RWPE1 (cell line): ENCODE measurements around the gene FOXL2.

Source experiments
- CTCF ChIA-PET: fragments of 350-600 bp; sonication (Branson Sonifier 250); formaldehyde crosslinking; extraction: SDS; loops from one replicate; lab custom pipeline; 2021; lab: Yijun Ruan, JAX
- POLR2A ChIA-PET: fragments of 400-600 bp; formaldehyde crosslinking; extraction: SDS; loops from one replicate; lab custom pipeline; 2020; ENCODE audit warnings: antibody characterized with exemption; ENCODE audit not compliant: low non-redundant PET; lab: Yijun Ruan, JAX
- DNase-seq: peaks from one replicate; pipeline ENCODE4 v3.0.0; 2012; ENCODE audit warnings: low spot score
- H3K27ac ChIP-seq: fragments of 450-650 bp; 2 replicates; pipeline ENCODE4 v1.5.1; 2017
- TF ChIP-seq, protein P1 (sequence below): fragments of 450-650 bp; conservative IDR thresholded peaks from 2 replicates; pipeline ENCODE4 v1.5.1; 2017; ENCODE audit warnings: low read depth, mild to moderate bottlenecking

Gene FOXL2

DNA sequence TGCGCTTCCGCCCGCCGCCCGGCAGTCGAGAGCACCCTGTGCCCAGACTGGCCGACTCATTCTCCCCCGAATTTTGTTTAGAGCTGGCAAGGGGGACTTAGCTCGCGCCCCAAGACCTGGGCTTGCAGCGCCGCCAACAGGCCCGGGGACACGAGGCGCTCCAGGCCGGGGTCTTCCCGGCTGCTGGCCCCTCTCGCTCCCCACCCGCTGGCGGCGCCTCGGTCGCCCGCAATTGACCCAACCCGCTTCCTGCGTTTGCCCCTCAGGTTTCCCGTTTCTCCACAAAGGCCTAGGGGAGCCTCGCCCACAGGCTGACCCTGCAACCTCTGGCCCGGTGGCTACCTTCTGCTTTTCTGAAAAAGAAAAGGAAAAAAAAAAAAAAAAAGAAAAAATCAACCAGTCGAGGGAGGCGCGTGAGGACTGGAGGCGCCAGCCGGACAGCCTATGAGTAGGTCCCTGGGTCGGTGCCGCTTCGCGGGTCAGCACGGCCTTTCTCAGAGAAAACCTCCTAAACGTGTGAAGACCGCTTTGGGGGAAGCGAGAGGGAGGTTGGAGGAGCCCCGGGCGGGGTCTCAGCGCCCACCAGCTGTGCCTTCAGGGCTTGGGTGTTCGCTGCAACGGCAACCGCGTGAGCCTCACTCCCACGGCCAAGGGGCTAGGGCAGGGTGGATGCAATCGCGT, 7.2 kb downstream of the FOXL2 start:
- ChIA-PET CTCF (interaction anchor here (0.6 to 1.2 kb wide), 3 partner anchors 9 to 24 kb away, joined by 3 to 5 read pairs (median 4); no protein-coding TSS in a partner anchor), POLR2A (no interaction called here)
- no peak overlapping the region for H3K27ac ChIP-seq
- DNase-seq = no peak
- TF ChIP-seq, protein P1, sequence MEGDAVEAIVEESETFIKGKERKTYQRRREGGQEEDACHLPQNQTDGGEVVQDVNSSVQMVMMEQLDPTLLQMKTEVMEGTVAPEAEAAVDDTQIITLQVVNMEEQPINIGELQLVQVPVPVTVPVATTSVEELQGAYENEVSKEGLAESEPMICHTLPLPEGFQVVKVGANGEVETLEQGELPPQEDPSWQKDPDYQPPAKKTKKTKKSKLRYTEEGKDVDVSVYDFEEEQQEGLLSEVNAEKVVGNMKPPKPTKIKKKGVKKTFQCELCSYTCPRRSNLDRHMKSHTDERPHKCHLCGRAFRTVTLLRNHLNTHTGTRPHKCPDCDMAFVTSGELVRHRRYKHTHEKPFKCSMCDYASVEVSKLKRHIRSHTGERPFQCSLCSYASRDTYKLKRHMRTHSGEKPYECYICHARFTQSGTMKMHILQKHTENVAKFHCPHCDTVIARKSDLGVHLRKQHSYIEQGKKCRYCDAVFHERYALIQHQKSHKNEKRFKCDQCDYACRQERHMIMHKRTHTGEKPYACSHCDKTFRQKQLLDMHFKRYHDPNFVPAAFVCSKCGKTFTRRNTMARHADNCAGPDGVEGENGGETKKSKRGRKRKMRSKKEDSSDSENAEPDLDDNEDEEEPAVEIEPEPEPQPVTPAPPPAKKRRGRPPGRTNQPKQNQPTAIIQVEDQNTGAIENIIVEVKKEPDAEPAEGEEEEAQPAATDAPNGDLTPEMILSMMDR = no peak

DNA sequence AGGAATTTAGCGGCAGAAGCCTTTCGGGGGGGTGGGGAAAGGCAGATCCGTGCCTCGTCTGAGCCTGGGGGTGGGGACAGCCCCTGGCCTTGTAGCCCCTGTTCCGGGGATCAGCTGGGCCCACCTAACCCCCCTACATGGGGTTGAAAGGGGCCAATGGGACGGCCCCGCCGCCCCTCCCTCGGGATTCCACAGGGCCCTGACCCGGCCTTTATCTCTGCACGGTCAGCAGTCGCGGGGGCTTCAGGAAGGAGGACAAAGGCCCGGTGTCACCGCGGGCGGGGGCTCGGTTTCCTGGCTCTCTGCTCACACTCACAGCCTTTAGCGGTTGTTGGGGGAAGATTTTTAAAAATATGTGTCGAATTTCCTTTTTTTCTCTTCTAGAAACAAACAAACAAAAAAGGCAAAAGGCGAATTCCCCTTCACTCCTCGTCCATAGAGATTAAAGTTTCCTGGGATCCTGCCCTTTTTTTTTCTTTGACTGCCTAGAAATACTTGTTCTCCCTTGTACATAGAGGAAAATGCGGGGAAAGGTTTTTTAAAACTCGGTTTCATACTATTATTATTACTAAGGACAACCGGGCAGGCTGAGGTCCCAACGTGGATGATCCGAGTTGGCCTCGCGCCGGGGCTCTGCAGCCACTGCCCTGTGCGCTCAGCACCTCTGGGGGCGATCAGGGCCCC, 7.9 kb downstream of the FOXL2 start:
- ChIA-PET CTCF (interaction anchor here (0.6 kb wide), 1 partner anchor 24 kb away, joined by 4 read pairs; no protein-coding TSS in a partner anchor), POLR2A (no interaction called here)

DNA sequence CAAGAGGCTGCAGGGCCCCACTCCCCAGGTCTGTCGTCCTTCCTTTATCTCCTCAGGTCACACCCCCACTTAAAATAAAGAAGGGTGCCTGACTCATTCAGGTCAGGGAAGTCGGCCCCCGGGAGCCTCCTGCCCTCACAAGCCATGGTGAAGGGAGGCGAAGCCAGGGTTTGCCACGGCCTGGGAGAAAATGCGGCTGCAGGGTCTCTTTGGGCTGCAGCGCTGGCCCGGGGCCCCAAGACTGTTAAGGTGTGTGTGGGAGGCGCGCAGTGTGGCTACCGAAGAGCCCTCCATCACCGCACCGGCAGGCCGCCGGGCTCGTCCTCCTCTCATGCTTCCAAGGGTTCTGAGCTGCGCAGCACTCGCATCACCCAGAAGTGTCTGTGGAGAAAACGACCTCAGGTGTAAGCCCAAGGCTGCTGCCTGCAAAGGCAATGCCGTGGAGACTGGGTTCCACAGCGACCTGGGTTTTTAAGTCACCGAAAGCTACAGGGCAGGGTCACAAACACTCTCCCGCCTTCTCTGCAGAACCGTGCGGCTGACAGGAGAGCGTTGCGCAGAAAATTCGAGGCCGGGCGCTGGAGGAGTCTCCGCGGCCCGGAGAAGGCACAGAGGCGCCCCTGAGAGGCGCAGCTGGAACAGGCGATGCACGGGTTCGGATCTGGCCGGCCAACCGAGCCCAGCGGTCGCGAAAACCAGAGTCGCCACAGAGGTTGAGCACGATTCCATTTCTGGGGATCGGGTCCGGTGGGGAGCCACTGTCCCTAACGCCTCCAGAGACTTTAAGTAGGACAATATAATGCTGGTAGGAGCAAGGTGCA, 8.7 kb downstream of the FOXL2 start:
- DNase-seq = no peak
- ChIA-PET POLR2A (no interaction called here), CTCF (interaction anchor here (0.6 kb wide), 1 partner anchor 9 kb away, joined by 3 read pairs; the partner anchor contains the start of genes FOXL2 and FOXL2NB)
- H3K27ac ChIP-seq = no peak overlapping the region
- TF ChIP-seq, protein P1 = no peak

More for the DNA sequence above, 7.9 kb downstream of the FOXL2 start:
- no peak for DNase-seq
- H3K27ac ChIP-seq = no peak overlapping the region
- TF ChIP-seq, protein P1 = no peak

DNA sequence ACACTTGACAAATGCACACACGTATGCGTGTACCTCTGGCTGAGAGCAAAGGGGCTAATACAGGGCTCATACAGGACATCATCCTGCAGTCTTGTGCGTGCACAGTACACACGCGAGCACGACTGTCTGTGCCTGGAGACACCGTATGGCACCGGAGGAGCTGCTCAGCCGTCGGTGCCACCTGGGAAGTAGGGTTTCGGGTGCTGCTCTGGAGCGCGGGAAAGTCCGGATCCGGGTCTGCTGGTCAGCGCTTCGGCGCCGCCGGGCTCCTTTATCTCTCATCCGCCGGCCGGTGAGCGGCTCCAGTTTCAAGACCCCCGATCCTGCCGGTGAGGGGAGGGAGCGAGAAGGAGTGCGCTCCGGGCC, 9.3 kb downstream of the FOXL2 start:
- POLR2A ChIA-PET = no interaction called here
- DNase-seq = no peak
- CTCF ChIA-PET = interaction anchor here (0.6 kb wide), 1 partner anchor 9 kb away, joined by 3 read pairs; the partner anchor contains the start of genes FOXL2 and FOXL2NB
- TF ChIP-seq, protein P1 = no peak
- H3K27ac ChIP-seq = no peak overlapping the region

DNA sequence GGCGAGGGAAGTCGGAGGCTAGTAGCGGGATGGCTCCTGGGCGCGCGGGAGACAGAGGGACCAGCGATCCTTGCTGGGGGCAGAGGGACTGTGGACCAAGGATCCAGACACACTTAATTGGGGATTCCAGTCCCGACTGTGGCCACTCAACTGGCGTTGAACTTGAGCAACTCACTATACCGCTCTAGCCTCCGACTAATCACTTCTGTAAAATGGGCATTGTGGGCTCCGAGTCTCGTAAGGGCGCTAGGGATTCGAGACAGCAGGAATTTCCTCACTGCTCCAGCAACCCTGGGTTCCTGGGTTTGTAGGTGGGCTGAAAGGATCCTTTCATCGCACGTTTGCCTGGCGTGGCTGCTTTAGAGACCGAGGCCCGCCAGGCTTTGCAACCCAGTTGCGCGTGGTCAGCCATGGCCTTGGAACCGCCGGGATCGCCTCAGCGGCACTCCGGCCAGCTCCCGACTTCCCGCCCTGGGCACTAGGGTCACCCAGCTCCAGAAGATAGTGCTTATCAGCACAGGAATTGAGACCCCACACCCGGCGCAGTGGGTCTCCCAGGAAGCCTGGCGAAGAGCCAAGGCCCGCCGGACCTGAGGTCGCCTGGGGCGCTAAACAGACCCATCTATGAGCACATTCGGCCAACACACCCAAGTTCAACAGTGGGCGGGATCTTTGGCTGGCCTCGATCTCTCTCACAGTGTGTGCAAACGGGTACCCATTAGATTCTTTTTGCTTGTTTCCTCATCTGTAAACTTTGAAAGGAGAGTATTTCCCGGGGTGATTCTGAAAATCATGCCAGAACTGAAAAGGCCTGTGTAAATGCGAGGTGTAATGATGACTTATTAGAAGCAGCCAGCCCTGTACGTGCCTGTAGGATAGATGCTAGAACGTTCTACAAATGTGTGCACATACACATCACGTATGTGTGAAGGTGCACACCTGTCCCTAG, 9.9 kb downstream of the FOXL2 start:
- POLR2A ChIA-PET = interaction anchor here (0.6 kb wide), 1 partner anchor 343 kb away, joined by 3 read pairs; the partner anchor contains the start of gene CEP70
- CTCF ChIA-PET = interaction anchor here (0.5 to 1.6 kb wide), 24 partner anchors 8 to 926 kb away, joined by 3 to 15 read pairs (median 4); partner anchors contain the start of genes FOXL2 and FOXL2NB
- TF ChIP-seq, protein P1 = no peak
- H3K27ac ChIP-seq = no peak overlapping the region
- DNase-seq = no peak
